Adipocyte (in vitro differentiated cells): ENCODE data around the gene PAK6.

Source experiments
- DNase-seq: peaks from one replicate; pipeline ENCODE4 v3.0.0-alpha.2; 2015; ENCODE audit warnings: low read depth
- H3K27me3 ChIP-seq: replicated peaks from 2 replicates; pipeline ENCODE4 v1.7.0; 2013; ENCODE audit warnings: mild to moderate bottlenecking, low read length, moderate library complexity; ENCODE audit not compliant: control insufficient read depth, insufficient read depth
- H3K36me3 ChIP-seq: 2 replicates; pipeline ENCODE4 v1.7.0; 2013; ENCODE audit warnings: low read length, mild to moderate bottlenecking, moderate library complexity; ENCODE audit not compliant: control insufficient read depth, insufficient read depth, severe bottlenecking
- H3K4me1 ChIP-seq: 2 replicates; pipeline ENCODE4 v1.7.0; 2013; ENCODE audit warnings: mild to moderate bottlenecking, low read length, moderate library complexity; ENCODE audit not compliant: control insufficient read depth, insufficient read depth
- H3K4me3 ChIP-seq: 2 replicates; pipeline ENCODE4 v1.7.0; 2013; ENCODE audit warnings: mild to moderate bottlenecking, low read length, moderate library complexity
- H3K9ac ChIP-seq: 2 replicates; pipeline ENCODE4 v1.7.0; 2013; ENCODE audit warnings: mild to moderate bottlenecking, low read length, moderate library complexity
- H3K9me3 ChIP-seq: 2 replicates; pipeline ENCODE4 v1.7.0; 2013; ENCODE audit warnings: mild to moderate bottlenecking, low read length, moderate library complexity; ENCODE audit not compliant: control insufficient read depth

Gene PAK6

DNA sequence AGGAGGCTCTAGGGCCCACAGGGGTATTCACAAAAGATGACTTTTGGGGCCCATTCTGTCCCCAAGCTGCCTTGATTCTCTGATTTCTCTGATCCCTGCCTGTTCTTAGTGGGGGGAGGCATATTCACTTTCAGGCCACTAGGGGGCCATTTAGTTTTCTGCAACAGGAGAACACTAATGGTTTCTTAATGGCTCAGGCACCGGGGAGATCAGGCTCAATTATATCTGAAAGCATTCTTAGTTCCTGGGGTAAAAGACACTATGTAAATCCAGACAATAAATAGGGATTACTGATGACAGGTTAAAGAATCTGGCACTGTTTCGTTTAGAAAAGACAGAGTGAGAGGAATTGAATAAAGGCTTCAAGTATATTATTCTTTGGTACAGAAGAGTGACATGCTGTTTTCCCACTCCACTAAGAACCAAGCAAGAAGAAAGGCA lies 82.1 kb downstream of the PAK6 start:
- H3K9ac ChIP-seq, result peak overlapping the region; percentile 13
- no peaks in the 10 kb centered on the region for H3K36me3 ChIP-seq
- no peaks in the 10 kb centered on the region for H3K9me3 ChIP-seq
- DNase-seq, result peak; percentile 92
- H3K27me3 ChIP-seq, result peaks cover 3% of the 10 kb centered on the region
- H3K4me3 ChIP-seq, result no peak overlapping the region
- peaks cover 22% of the 10 kb centered on the region for H3K4me1 ChIP-seq

GRCh38 chr15:40322531-40323238 lies 83.8 kb downstream of the PAK6 start:
- Histone ChIP-seq H3K36me3 (peaks cover 5% of the 10 kb centered on the region), H3K4me3 (peak overlapping the region; percentile 60), H3K27me3 (no peaks in the 10 kb centered on the region), H3K4me1 (peaks cover 31% of the 10 kb centered on the region), H3K9me3 (no peaks in the 10 kb centered on the region), H3K9ac (no peak overlapping the region)
- DNase-seq, result no peak

GRCh38 chr15:40323239-40323952 lies 84.5 kb downstream of the PAK6 start, which contains the start of gene INAFM2:
TSS of gene INAFM2 (plus strand) at chr15:40323692. CDS start at chr15:40324056, 364 bp downstream.
- Histone ChIP-seq H3K9me3 (no peaks in the 10 kb centered on the region), H3K4me3 (peak within 1 kb of the TSS; percentile 83), H3K27me3 (no peaks in the 10 kb centered on the region), H3K9ac (peak within 1 kb of the TSS; percentile 85), H3K4me1 (peaks cover 38% of the 10 kb centered on the region), H3K36me3 (peaks cover 5% of the 10 kb centered on the region)
- peak; percentile 93 for DNase-seq

DNA sequence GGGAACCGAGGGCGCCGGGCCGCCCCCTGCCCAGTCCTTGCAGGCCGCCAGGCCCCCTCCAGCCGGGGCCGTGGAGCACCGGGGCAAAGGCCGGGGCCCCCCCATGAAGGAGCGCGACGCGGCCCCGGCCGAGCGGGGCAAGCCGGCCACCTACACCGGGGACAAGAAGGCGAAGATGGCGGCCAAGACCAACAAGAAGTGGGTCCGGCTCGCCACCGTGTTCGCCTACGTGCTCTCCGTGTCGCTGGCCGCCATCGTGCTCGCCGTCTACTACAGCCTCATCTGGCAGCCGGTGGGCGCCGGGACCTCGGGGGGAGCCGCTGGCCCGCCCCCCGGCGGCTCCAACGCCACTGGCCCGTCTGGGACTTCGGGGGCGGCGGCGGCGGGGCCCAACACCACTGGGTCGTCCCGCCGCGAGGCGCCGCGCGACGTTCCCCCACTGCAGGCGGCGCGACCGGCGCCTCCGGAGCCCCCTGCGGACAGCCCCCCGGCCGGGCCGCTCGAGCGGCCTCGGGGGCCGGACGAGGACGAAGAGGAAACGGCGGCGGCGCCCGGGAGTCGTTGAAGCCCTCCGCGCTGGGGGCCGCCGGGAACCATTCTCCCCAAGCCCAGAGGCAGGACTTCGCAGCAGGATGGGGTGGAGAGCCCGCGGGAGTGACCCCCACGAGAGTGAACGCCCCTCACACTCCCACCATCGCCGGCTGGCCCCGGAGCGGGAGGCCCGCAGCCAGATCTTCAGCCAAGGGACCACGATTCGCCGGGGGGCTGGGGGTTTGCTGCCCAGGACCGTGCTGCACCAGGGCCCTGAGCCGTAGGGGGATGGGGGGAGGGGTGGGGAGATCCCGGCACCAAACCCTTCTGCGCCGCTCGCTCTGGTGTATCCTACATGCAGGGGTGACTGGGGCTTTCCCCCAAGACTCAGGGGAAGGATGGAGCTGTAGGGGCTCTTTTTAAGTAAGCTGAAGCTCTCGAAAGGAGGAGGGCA lies 85.4 kb downstream of the PAK6 start:
- Histone ChIP-seq H3K27me3 (no peaks in the 10 kb centered on the region), H3K36me3 (peaks cover 5% of the 10 kb centered on the region), H3K9ac (peak overlapping the region; percentile 85), H3K9me3 (no peaks in the 10 kb centered on the region), H3K4me3 (peak overlapping the region; percentile 83), H3K4me1 (peaks cover 47% of the 10 kb centered on the region)
- peak; percentile 61 for DNase-seq

- Histone ChIP-seq H3K4me3 (peak overlapping the region; percentile 83), H3K9me3 (no peaks in the 10 kb centered on the region)
- peak; percentile 44 for DNase-seq
Observed at GRCh38 chr15:40325188-40325587, 86.3 kb downstream of the PAK6 start.

GRCh38 chr15:40325700-40326099 lies 86.8 kb downstream of the PAK6 start:
- Histone ChIP-seq H3K36me3 (peaks cover 5% of the 10 kb centered on the region), H3K27me3 (no peaks in the 10 kb centered on the region), H3K4me1 (peaks cover 60% of the 10 kb centered on the region), H3K9me3 (no peaks in the 10 kb centered on the region), H3K9ac (peak overlapping the region; percentile 85), H3K4me3 (peak overlapping the region; percentile 83)
- DNase-seq, result no peak

More at GRCh38 chr15:40325188-40325587, 86.3 kb downstream of the PAK6 start:
- H3K4me1 ChIP-seq, result peaks cover 56% of the 10 kb centered on the region
- no peaks in the 10 kb centered on the region for H3K27me3 ChIP-seq
- peaks cover 5% of the 10 kb centered on the region for H3K36me3 ChIP-seq
- H3K9ac ChIP-seq, result peak overlapping the region; percentile 85
